Omental fat pad (tissue), 4 donors: ENCODE data around the gene SLC2A10. TPM values are rescaled to one million over a fixed set of nuclear protein-coding genes. Genes with fewer than 3 reads are reported as not detected.

Source experiments
- ATAC-seq: fragments of 150-250 bp; one replicate; pipeline ENCODE4 v1.9.1; 2016; ENCODE audit warnings: mild to moderate bottlenecking, moderate library complexity; ENCODE audit not compliant: low FRiP score
- DNase-seq: peaks from one replicate; pipeline ENCODE4 v3.0.0-alpha.2; 2019; ENCODE audit warnings: low spot score
- CTCF ChIP-seq, 3 donors: fragments of 450-650 bp; IDR thresholded peaks; one replicate each; pipeline ENCODE4 v1.5.1; 2016 to 2017; ENCODE audit warnings: antibody characterized with exemption in 3 of 3, mild to moderate bottlenecking in 3 of 3, moderate library complexity in 2 of 3
- total RNA-seq, 4 donors: library from RNA; depleted of rRNA; stranded (reverse); fragments of >200 nt; gene quantifications; one replicate each; pipeline ENCODE4 v1.1.0, GENCODE V29; 2016

The SLC2A10 gene
- total RNA-seq, 4 donors from 2014 or later = 5.8 to 28.5 (median 18.7) TPM

- ATAC-seq (no peak), DNase-seq (no peak)
- TF ChIP-seq CTCF (IDR thresholded peaks at IDR 0.05) = no peak
These were observed 37.6 kb downstream of the SLC2A10 start for GRCh38 chr20:46746956-46747526.

GRCh38 chr20:46749147-46749546 lies 39.7 kb downstream of the SLC2A10 start:
- no peak for DNase-seq
- no peak for TF ChIP-seq CTCF (IDR thresholded peaks at IDR 0.05)
- no peak for ATAC-seq

GRCh38 chr20:46751856-46752255 lies 42.4 kb downstream of the SLC2A10 start:
- ATAC-seq (no peak), DNase-seq (no peak)
- TF ChIP-seq CTCF (IDR thresholded peaks at IDR 0.05) = no peak

- DNase-seq = no peak
- ATAC-seq = peak; percentile 39
- peak in 1 of 3 donors; percentile 38 for TF ChIP-seq CTCF (IDR thresholded peaks at IDR 0.05)
These were observed 43.3 kb downstream of the SLC2A10 start for GRCh38 chr20:46752728-46753127.

GRCh38 chr20:46755483-46756413 lies 46.3 kb downstream of the SLC2A10 start:
- no peak for DNase-seq
- ATAC-seq = no peak

GRCh38 chr20:46756419-46756818 lies 47.0 kb downstream of the SLC2A10 start:
- ATAC-seq = no peak
- DNase-seq = no peak
- TF ChIP-seq CTCF (IDR thresholded peaks at IDR 0.05) = no peak

More at GRCh38 chr20:46755483-46756413, 46.3 kb downstream of the SLC2A10 start:
- TF ChIP-seq CTCF (IDR thresholded peaks at IDR 0.05) = no peak
